Natural killer cell (primary cell): Measurements from ENCODE around the gene EFCC1. TPM values are rescaled to one million over a fixed set of nuclear protein-coding genes. Genes with fewer than 3 reads are reported as not detected.

Source experiments
- ATAC-seq, 3 donors: fragments of 150-1000 bp in 2 of 3; fragments of 200-7000 bp in 1 of 3; cut with Tn5 transposase; 1 replicate in 1 of 3; 2 replicates in 2 of 3; pipeline ENCODE4 v1.10.0; 2021; ENCODE audit warnings: mild to moderate bottlenecking in 2 of 3, moderate library complexity in 2 of 3
- DNase-seq, 2 donors: peaks; one replicate each; pipeline versions ENCODE4 v3.0.0 to v3.0.0-alpha.2; 2013 to 2021; ENCODE audit warnings: mixed read lengths in 1 of 2
- H3K27ac ChIP-seq: one replicate; pipeline ENCODE4 v1.5.1; 2013; ENCODE audit warnings: mild to moderate bottlenecking, low read length
- H3K27me3 ChIP-seq: one replicate; pipeline ENCODE4 v1.6.1; 2013; ENCODE audit warnings: low read length; ENCODE audit not compliant: control insufficient read depth, insufficient read depth
- H3K36me3 ChIP-seq: one replicate; pipeline ENCODE4 v1.6.1; 2013; ENCODE audit warnings: low read length; ENCODE audit not compliant: control insufficient read depth, insufficient read depth
- H3K4me1 ChIP-seq: one replicate; pipeline ENCODE4 v1.6.1; 2013; ENCODE audit warnings: low read length; ENCODE audit not compliant: control insufficient read depth, insufficient read depth
- H3K4me3 ChIP-seq: one replicate; pipeline ENCODE4 v1.5.1; 2013; ENCODE audit warnings: low read length
- H3K9me3 ChIP-seq: one replicate; pipeline ENCODE4 v1.6.1; 2013; ENCODE audit warnings: low read length; ENCODE audit not compliant: control insufficient read depth, insufficient read depth
- H3K27ac Mint-ChIP-seq, 2 donors: one replicate each; pipeline ENCODE4 v1.8.0; 2022; ENCODE audit warnings: mild to moderate bottlenecking in 2 of 2, mixed read lengths in 2 of 2, moderate library complexity in 1 of 2
- H3K27me3 Mint-ChIP-seq, 2 donors: one replicate each; pipeline ENCODE4 v1.8.0; 2022; ENCODE audit warnings: low read depth in 2 of 2, mixed read lengths in 2 of 2
- H3K36me3 Mint-ChIP-seq: one replicate; pipeline ENCODE4 v1.8.0; 2022; ENCODE audit warnings: mixed read lengths
- H3K4me1 Mint-ChIP-seq, 2 donors: one replicate each; pipeline ENCODE4 v1.8.0; 2022; ENCODE audit warnings: mixed read lengths in 2 of 2
- H3K4me3 Mint-ChIP-seq: one replicate; pipeline ENCODE4 v1.8.0; 2022; ENCODE audit warnings: mild to moderate bottlenecking, moderate library complexity, mixed read lengths
- H3K9me3 Mint-ChIP-seq, 2 donors: one replicate each; pipeline ENCODE4 v1.8.0; 2022; ENCODE audit warnings: mixed read lengths in 2 of 2
- WGBS: methylation state at CpG from one replicate; pipeline ENCODE4 v1.1.7; 2013; ENCODE audit warnings: missing lambda C conversion rate; ENCODE audit not compliant: insufficient coverage; 5-methylcytosine and 5-hydroxymethylcytosine counted together
- intact Hi-C: fragments of 100-400 bp; cut with micrococcal nuclease; formaldehyde crosslinking; loops from one replicate; pipeline ENCODE4 v1.14.2; 2022
- total RNA-seq, 4 donors: library from RNA; stranded (reverse); fragments of 120-200 nt in 1 of 4; gene quantifications; one replicate each; pipeline versions ENCODE4 v1.2.3 to v1.2.4, GENCODE V29; 2013 to 2022
- TF ChIP-seq, protein P1 (sequence below): fragments of 200-600 bp; IDR thresholded peaks from one replicate; pipeline ENCODE4 v1.8.0; 2022; ENCODE audit warnings: antibody characterized with exemption

Gene EFCC1
- total RNA-seq, 3 donors from 2014 or later (not counting 1 experiment from before 2014, with no cell fraction given), result 0.28 to 0.70 TPM; not detected in 1

DNA sequence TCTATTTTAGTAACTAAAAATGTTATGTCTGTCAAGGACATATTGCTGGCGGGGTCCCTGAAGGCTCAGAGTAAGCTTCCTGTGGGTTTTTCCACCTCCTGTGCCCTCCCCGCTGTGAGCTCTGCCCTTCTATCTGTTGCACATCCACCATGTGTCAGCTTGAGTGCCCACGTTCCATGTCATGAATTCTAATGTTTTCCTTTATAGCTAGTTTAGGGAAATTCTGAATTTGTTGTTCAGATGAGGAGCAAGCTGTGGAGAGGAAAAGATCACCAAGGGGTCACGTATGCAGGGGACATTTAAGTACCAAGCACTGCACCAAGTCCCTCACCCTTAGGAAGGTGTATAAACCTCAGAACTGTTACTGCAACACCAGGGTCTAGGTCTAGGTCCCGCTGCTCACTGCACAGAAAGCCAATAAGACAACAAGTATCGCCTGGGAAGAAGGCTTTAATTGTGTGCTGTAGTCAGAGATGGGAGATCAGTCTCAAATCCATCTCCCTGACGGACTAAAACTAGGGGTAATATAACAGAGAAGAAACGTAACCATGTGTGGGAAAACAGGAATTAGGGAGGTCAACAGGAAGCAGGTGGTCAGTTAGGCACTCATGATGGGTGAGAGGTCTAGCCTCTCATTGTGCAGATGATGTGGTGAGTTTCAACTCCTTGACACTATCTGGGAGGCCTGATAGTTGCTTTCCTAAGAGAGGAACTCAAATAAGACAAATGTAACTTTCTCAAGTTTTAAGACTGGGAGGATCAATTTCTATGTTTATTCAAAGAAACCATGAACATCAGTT is 69.2 kb downstream of the EFCC1 start:
- no peaks in the 10 kb centered on the region for H3K27me3 Mint-ChIP-seq
- peaks cover 2% of the 10 kb centered on the region for H3K9me3 ChIP-seq
- H3K4me1 ChIP-seq, result peaks cover 43% of the 10 kb centered on the region
- peak overlapping the region; percentile 91 to 94 for H3K27ac Mint-ChIP-seq
- no peaks in the 10 kb centered on the region for H3K36me3 ChIP-seq
- no peaks in the 10 kb centered on the region for H3K9me3 Mint-ChIP-seq
- H3K27me3 ChIP-seq, result no peaks in the 10 kb centered on the region
- ATAC-seq (peak; percentile 68 to 77 (median 73)), DNase-seq (no peak)
- peak overlapping the region; percentile 42 for H3K27ac ChIP-seq
- no peak overlapping the region for H3K4me3 ChIP-seq
- peaks cover 28 to 35% of the 10 kb centered on the region in 2 donors for H3K4me1 Mint-ChIP-seq
- peak overlapping the region; percentile 55 for H3K4me3 Mint-ChIP-seq
- TF ChIP-seq, protein P1, sequence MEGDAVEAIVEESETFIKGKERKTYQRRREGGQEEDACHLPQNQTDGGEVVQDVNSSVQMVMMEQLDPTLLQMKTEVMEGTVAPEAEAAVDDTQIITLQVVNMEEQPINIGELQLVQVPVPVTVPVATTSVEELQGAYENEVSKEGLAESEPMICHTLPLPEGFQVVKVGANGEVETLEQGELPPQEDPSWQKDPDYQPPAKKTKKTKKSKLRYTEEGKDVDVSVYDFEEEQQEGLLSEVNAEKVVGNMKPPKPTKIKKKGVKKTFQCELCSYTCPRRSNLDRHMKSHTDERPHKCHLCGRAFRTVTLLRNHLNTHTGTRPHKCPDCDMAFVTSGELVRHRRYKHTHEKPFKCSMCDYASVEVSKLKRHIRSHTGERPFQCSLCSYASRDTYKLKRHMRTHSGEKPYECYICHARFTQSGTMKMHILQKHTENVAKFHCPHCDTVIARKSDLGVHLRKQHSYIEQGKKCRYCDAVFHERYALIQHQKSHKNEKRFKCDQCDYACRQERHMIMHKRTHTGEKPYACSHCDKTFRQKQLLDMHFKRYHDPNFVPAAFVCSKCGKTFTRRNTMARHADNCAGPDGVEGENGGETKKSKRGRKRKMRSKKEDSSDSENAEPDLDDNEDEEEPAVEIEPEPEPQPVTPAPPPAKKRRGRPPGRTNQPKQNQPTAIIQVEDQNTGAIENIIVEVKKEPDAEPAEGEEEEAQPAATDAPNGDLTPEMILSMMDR, result no peak
- intact Hi-C loops, result no loop called here
- WGBS, result 33% methylated on average over 8 of the region's 8 CpGs
- H3K36me3 Mint-ChIP-seq, result no peaks in the 10 kb centered on the region

DNA sequence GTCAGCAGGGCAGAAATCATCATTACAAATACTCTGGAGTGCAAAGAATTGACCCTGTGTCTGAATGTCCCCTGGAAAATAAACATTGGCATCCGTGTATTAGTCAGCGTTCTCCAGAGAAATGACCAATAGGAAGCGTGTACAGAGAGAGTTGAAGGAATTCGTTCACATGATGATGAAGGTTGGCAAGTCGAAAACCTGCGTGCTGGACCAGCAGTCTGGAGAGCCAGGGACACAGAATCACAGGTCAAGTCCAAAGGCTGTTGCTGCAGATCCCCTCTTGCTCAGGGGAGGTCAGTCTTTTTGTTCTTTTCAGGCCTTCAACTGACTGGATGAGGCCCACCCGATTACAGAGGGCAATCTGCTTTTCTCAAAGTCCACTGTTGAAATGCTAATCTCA is 76.1 kb downstream of the EFCC1 start:
- H3K27me3 ChIP-seq, result no peaks in the 10 kb centered on the region
- no peak overlapping the region for H3K27ac ChIP-seq
- H3K27ac Mint-ChIP-seq, result no peak overlapping the region
- no peaks in the 10 kb centered on the region for H3K36me3 Mint-ChIP-seq
- no peaks in the 10 kb centered on the region for H3K4me1 ChIP-seq
- peaks cover 0 to 2% of the 10 kb centered on the region in 2 donors for H3K27me3 Mint-ChIP-seq
- no peaks in the 10 kb centered on the region for H3K9me3 ChIP-seq
- no peaks in the 10 kb centered on the region for H3K36me3 ChIP-seq
- DNase-seq, result no peak
- intact Hi-C loops, result no loop called here
- ATAC-seq, result no peak
- WGBS, result 92% methylated on average over 7 of the region's 7 CpGs
- H3K4me1 Mint-ChIP-seq, result peaks cover 6 to 11% of the 10 kb centered on the region in 2 donors
- no peaks in the 10 kb centered on the region for H3K9me3 Mint-ChIP-seq
- H3K4me3 Mint-ChIP-seq, result no peak overlapping the region
- no peak overlapping the region for H3K4me3 ChIP-seq
- TF ChIP-seq, protein P1, result no peak

DNA sequence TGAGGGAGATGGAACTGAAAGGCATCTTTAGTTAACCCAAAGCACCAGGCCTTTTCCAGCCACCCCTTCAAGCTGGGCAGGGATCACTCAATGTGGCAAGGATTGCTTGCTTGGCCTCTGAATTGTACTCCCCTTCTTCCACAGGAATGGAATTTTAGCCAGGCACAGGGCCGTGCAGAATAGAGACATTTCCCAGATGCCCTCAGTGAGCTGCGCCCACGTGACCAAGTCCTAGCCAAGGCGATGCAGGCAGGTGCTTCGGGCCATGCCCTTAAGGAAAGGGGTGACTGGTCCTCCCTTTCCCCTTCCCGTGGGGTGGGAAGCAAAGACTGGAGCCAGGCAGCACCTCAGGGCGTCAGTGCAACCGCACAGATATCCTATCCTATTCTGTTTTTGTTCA is 77.4 kb downstream of the EFCC1 start:
- Histone ChIP-seq H3K27me3 (no peaks in the 10 kb centered on the region), H3K36me3 (no peaks in the 10 kb centered on the region), H3K27ac (no peak overlapping the region), H3K4me1 (no peaks in the 10 kb centered on the region), H3K9me3 (no peaks in the 10 kb centered on the region), H3K4me3 (no peak overlapping the region)
- peaks cover 0 to 2% of the 10 kb centered on the region in 2 donors for H3K27me3 Mint-ChIP-seq
- H3K27ac Mint-ChIP-seq, result no peak overlapping the region
- no peaks in the 10 kb centered on the region for H3K9me3 Mint-ChIP-seq
- no peaks in the 10 kb centered on the region for H3K36me3 Mint-ChIP-seq
- no peak overlapping the region for H3K4me3 Mint-ChIP-seq
- DNase-seq (no peak), ATAC-seq (no peak)
- intact Hi-C loops, result no loop called here
- peaks cover 6 to 11% of the 10 kb centered on the region in 2 donors for H3K4me1 Mint-ChIP-seq
- TF ChIP-seq, protein P1, result no peak
- WGBS, result 96% methylated on average over 6 of the region's 8 CpGs
